HG03039 (cell line): ENCODE results near the gene FILIP1.
"Not testable (repeated sequence)": the region's sequence is repeated elsewhere in the genome, so short reads cannot be mapped to it uniquely, and the experiment has no call there.

Experiments used
- ATAC-seq: cut with Tn5 transposase; IDR thresholded peaks from one replicate; pipeline ENCODE4 v1.9.1; 2021; ENCODE audit warnings: mild to moderate bottlenecking, moderate library complexity; ENCODE audit not compliant: unreplicated experiment

Gene FILIP1

GRCh38 chr6:75424618-75425548 is 68.7 kb downstream of the FILIP1 start:
- no peak for ATAC-seq

- ATAC-seq = no peak
Measured at GRCh38 chr6:75423386-75423785, 70.2 kb downstream of the FILIP1 start.

GRCh38 chr6:75422024-75422639 is 71.5 kb downstream of the FILIP1 start:
- ATAC-seq = no peak

- ATAC-seq = no peak
Measured at GRCh38 chr6:75421316-75422023, 72.1 kb downstream of the FILIP1 start.

- ATAC-seq = no peak
Measured at GRCh38 chr6:75419980-75420379, 73.6 kb downstream of the FILIP1 start.

GRCh38 chr6:75419416-75419815 is 74.2 kb downstream of the FILIP1 start:
- no peak for ATAC-seq

GRCh38 chr6:75418233-75418632 is 75.4 kb downstream of the FILIP1 start:
- no peak for ATAC-seq

- no peak for ATAC-seq
Measured at GRCh38 chr6:75416443-75416842, 77.2 kb downstream of the FILIP1 start.

GRCh38 chr6:75415804-75416203 is 77.8 kb downstream of the FILIP1 start:
- no peak for ATAC-seq

GRCh38 chr6:75414445-75415021 is 79.1 kb downstream of the FILIP1 start:
- no peak for ATAC-seq

GRCh38 chr6:75412969-75413662 is 80.5 kb downstream of the FILIP1 start:
- ATAC-seq = no peak

GRCh38 chr6:75410564-75410963 is 83.0 kb downstream of the FILIP1 start:
- not testable (repeated sequence) for ATAC-seq

GRCh38 chr6:75409928-75410327 is 83.7 kb downstream of the FILIP1 start:
- ATAC-seq = no peak

GRCh38 chr6:75409286-75409685 is 84.3 kb downstream of the FILIP1 start:
- ATAC-seq = no peak

GRCh38 chr6:75403563-75404080 is 90.0 kb downstream of the FILIP1 start:
- ATAC-seq = no peak

- ATAC-seq = no peak
Measured at GRCh38 chr6:75402296-75402695, 91.3 kb downstream of the FILIP1 start.

- ATAC-seq = no peak
Measured at GRCh38 chr6:75397656-75398465, 95.7 kb downstream of the FILIP1 start.

GRCh38 chr6:75397171-75397570 is 96.4 kb downstream of the FILIP1 start:
- no peak for ATAC-seq

GRCh38 chr6:75396005-75396800 is 97.4 kb downstream of the FILIP1 start:
- no peak for ATAC-seq
